H9 (cell line): ENCODE results near the gene C22orf23. TPM values are rescaled to one million over a fixed set of nuclear protein-coding genes. Genes with fewer than 3 reads are reported as not detected.

ENCODE experiments used
- DNase-seq: peaks from one replicate; pipeline ENCODE4 v3.0.0-alpha.2; 2017
- H2AFZ ChIP-seq: one replicate; pipeline ENCODE4 v1.6.1; 2013; ENCODE audit warnings: mild to moderate bottlenecking, low read length, control low read depth, moderate library complexity
- H2AK5ac ChIP-seq: 2 replicates; pipeline ENCODE4 v1.6.1; 2013; ENCODE audit warnings: low read length, control low read depth, mixed read lengths; ENCODE audit not compliant: insufficient read length
- H2BK120ac ChIP-seq: one replicate; pipeline ENCODE4 v1.6.1; 2013; ENCODE audit warnings: low read depth, mild to moderate bottlenecking, low read length, control low read depth, inconsistent platforms; ENCODE audit not compliant: poor library complexity, severe bottlenecking
- H2BK12ac ChIP-seq: 2 replicates; pipeline ENCODE4 v1.6.1; 2013; ENCODE audit warnings: low read length, control low read depth, mixed read lengths, low read depth; ENCODE audit not compliant: insufficient read length
- H2BK15ac ChIP-seq: 2 replicates; pipeline ENCODE4 v1.6.1; 2013; ENCODE audit warnings: low read depth, low read length, control low read depth
- H2BK20ac ChIP-seq: one replicate; pipeline ENCODE4 v1.6.1; 2013; ENCODE audit warnings: low read depth, mild to moderate bottlenecking, low read length, control low read depth, inconsistent platforms; ENCODE audit not compliant: poor library complexity, severe bottlenecking
- H2BK5ac ChIP-seq: 2 replicates; pipeline ENCODE4 v1.6.1; 2013; ENCODE audit warnings: low read length, control low read depth, mixed read lengths; ENCODE audit not compliant: insufficient read length
- H3K14ac ChIP-seq: 2 replicates; pipeline ENCODE4 v1.6.1; 2013; ENCODE audit warnings: low read length, control low read depth; ENCODE audit not compliant: insufficient read depth
- H3K18ac ChIP-seq: 2 replicates; pipeline ENCODE4 v1.6.1; 2013; ENCODE audit warnings: low read depth, mild to moderate bottlenecking, mixed read lengths, low read length, control low read depth; ENCODE audit not compliant: insufficient read length
- H3K23ac ChIP-seq: 2 replicates; pipeline ENCODE4 v1.6.1; 2013; ENCODE audit warnings: low read length, control low read depth, mixed read lengths, low read depth; ENCODE audit not compliant: insufficient read length
- H3K23me2 ChIP-seq: 2 replicates; pipeline ENCODE4 v1.6.1; 2013; ENCODE audit warnings: low read depth, mild to moderate bottlenecking, mixed read lengths, low read length, control low read depth; ENCODE audit not compliant: insufficient read length, poor library complexity, severe bottlenecking
- H3K27ac ChIP-seq: 2 replicates; pipeline ENCODE4 v1.5.1; 2013; ENCODE audit warnings: low read length, control low read depth, mixed read lengths, low read depth; ENCODE audit not compliant: insufficient read length
- H3K27me3 ChIP-seq: 2 replicates; pipeline ENCODE4 v1.6.1; 2013; ENCODE audit warnings: low read length, control low read depth, inconsistent platforms; ENCODE audit not compliant: insufficient read depth
- H3K4ac ChIP-seq: 2 replicates; pipeline ENCODE4 v1.6.1; 2013; ENCODE audit warnings: low read depth, mild to moderate bottlenecking, control low read depth, inconsistent platforms, low read length, moderate library complexity
- H3K4me1 ChIP-seq: 2 replicates; pipeline ENCODE4 v1.6.1; 2013; ENCODE audit warnings: low read length, control low read depth, inconsistent platforms; ENCODE audit not compliant: insufficient read depth
- H3K4me2 ChIP-seq: 2 replicates; pipeline ENCODE4 v1.6.1; 2013; ENCODE audit warnings: low read length, control low read depth, mixed read lengths; ENCODE audit not compliant: insufficient read length, insufficient read depth
- H3K56ac ChIP-seq: 2 replicates; pipeline ENCODE4 v1.6.1; 2013; ENCODE audit warnings: low read depth, mild to moderate bottlenecking, mixed read lengths, low read length, control low read depth; ENCODE audit not compliant: insufficient read length
- H3K79me1 ChIP-seq: 2 replicates; pipeline ENCODE4 v1.6.1; 2013; ENCODE audit warnings: low read depth, mild to moderate bottlenecking, moderate library complexity, low read length, control low read depth, inconsistent platforms; ENCODE audit not compliant: insufficient read depth, poor library complexity, severe bottlenecking
- H3K79me2 ChIP-seq: 2 replicates; pipeline ENCODE4 v1.6.1; 2013; ENCODE audit warnings: low read length, control low read depth, inconsistent platforms; ENCODE audit not compliant: insufficient read depth
- H3K9ac ChIP-seq: 2 replicates; pipeline ENCODE4 v1.6.1; 2013; ENCODE audit warnings: low read length, control low read depth, mixed read lengths; ENCODE audit not compliant: insufficient read length; ENCODE audit errors: extremely low read depth
- H3K9me3 ChIP-seq: one replicate; pipeline ENCODE4 v1.6.1; 2013; ENCODE audit warnings: low read depth, low read length, inconsistent platforms; ENCODE audit not compliant: control insufficient read depth
- H3T11ph ChIP-seq: one replicate; pipeline ENCODE4 v1.6.1; 2013; ENCODE audit warnings: mild to moderate bottlenecking, low read length, control low read depth, inconsistent platforms
- H4K20me1 ChIP-seq: one replicate; pipeline ENCODE4 v1.6.1; 2013; ENCODE audit not compliant: control insufficient read depth, insufficient read length, insufficient read depth
- H4K5ac ChIP-seq: 2 replicates; pipeline ENCODE4 v1.6.1; 2013; ENCODE audit warnings: low read depth, mild to moderate bottlenecking, mixed read lengths, low read length, control low read depth; ENCODE audit not compliant: insufficient read length
- H4K8ac ChIP-seq: replicated peaks from 2 replicates; pipeline ENCODE4 v1.6.1; 2013; ENCODE audit warnings: low read length, control low read depth, mixed read lengths, low read depth; ENCODE audit not compliant: insufficient read length
- H4K91ac ChIP-seq: 2 replicates; pipeline ENCODE4 v1.6.1; 2013; ENCODE audit warnings: low read depth, mild to moderate bottlenecking, moderate library complexity, mixed read lengths, low read length, control low read depth; ENCODE audit not compliant: insufficient read length
- H3K27ac Mint-ChIP-seq, 3 experiments: 2 replicates in 2 of 3; 3 replicates in 1 of 3; pipeline ENCODE4 v1.8.0; 2020 to 2021; ENCODE audit warnings: mixed read lengths in 3 of 3, mild to moderate bottlenecking in 1 of 3, moderate library complexity in 1 of 3
- H3K27me3 Mint-ChIP-seq: 2 replicates; pipeline ENCODE4 v1.8.0; 2021; ENCODE audit warnings: low read depth, mild to moderate bottlenecking, moderate library complexity, mixed read lengths
- H3K36me3 Mint-ChIP-seq, 3 experiments: 2 replicates in 2 of 3; 3 replicates in 1 of 3; pipeline ENCODE4 v1.8.0; 2020 to 2021; ENCODE audit warnings: low read depth in 3 of 3, mixed read lengths in 3 of 3; ENCODE audit not compliant: insufficient read depth in 1 of 3
- H3K4me1 Mint-ChIP-seq, 2 experiments: 2 replicates each; pipeline ENCODE4 v1.8.0; 2020; ENCODE audit warnings: mixed read lengths in 2 of 2
- H3K4me3 Mint-ChIP-seq, 2 experiments: 2 replicates in 1 of 2; 3 replicates in 1 of 2; pipeline ENCODE4 v1.8.0; 2020 to 2021; ENCODE audit warnings: mild to moderate bottlenecking in 2 of 2, mixed read lengths in 2 of 2, moderate library complexity in 1 of 2
- H3K9me3 Mint-ChIP-seq, 2 experiments: 2 replicates in 1 of 2; 3 replicates in 1 of 2; pipeline ENCODE4 v1.8.0; 2020; ENCODE audit warnings: mild to moderate bottlenecking in 2 of 2, mixed read lengths in 2 of 2, moderate library complexity in 1 of 2
- WGBS: extraction: QIAGEN DNeasy Blood & Tissue Kit; methylation state at CpG from one replicate; pipeline ENCODE4 v1.1.7; 2013; ENCODE audit warnings: missing lambda C conversion rate, low lambda C conversion rate, mixed read lengths; ENCODE audit not compliant: insufficient read length; ENCODE audit errors: extremely low coverage; 5-methylcytosine and 5-hydroxymethylcytosine counted together
- total RNA-seq: library from RNA; stranded (reverse); gene quantifications from 2 replicates; pipeline ENCODE4 v1.2.1, GENCODE V29; 2021
- TF ChIP-seq, protein P1 (sequence below): fragments of 200-600 bp; sonication (generic); conservative IDR thresholded peaks from 3 replicates; pipeline ENCODE4 v1.8.0; 2021; ENCODE audit warnings: antibody characterized with exemption, mild to moderate bottlenecking

The C22orf23 gene
- total RNA-seq, 1 experiment from 2014 or later = 0.57 TPM

DNA sequence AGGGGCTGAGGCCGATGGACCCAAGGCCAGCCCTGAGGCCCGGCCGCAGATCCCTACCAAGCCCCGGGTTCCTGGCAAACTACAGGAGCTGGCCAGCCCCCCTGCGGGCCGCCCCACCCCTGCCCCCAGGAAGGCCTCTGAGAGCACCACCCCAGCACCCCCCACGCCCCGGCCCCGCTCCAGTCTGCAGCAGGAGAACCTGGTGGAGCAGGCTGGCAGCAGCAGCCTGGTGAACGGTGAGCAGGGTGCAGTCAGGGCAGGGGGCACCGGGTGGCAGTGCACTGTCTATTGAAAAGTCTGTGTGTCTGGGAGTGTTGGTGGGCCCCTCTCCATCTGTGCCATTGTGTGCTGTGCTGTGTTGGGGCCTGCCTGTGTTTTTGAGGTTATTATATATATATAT lies 31.2 kb downstream of the C22orf23 start:
- H2AFZ ChIP-seq = no peak overlapping the region
- no CpG with 5 or more reads among the region's 11 CpGs for WGBS
- Mint-ChIP-seq H3K27me3 (no peaks in the 10 kb centered on the region; the same call in 1 of the 2 replicates), H3K27ac (no peak overlapping the region), H3K4me3 (no peak overlapping the region), H3K4me1 (0 out of 4 replicates have a peak, but pooled peaks cover 0 to 3% of the 10 kb centered on the region in 2 experiments), H3K9me3 (no peaks in the 10 kb centered on the region), H3K36me3 (peaks cover 1 to 44% (median 29%) of the 10 kb centered on the region in 3 experiments; a peak in 6 of 7 replicates)
- H3K9me3 ChIP-seq = no peaks in the 10 kb centered on the region
- H3K14ac ChIP-seq = no peak overlapping the region
- H3K79me2 ChIP-seq = no peaks in the 10 kb centered on the region
- H2BK120ac ChIP-seq = no peak overlapping the region
- no peak overlapping the region for H3K56ac ChIP-seq
- no peaks in the 10 kb centered on the region for H4K20me1 ChIP-seq
- DNase-seq = no peak
- no peak overlapping the region for H3K9ac ChIP-seq
- H4K8ac ChIP-seq = no peak overlapping the region
- H2BK5ac ChIP-seq = no peak overlapping the region
- TF ChIP-seq, protein P1, sequence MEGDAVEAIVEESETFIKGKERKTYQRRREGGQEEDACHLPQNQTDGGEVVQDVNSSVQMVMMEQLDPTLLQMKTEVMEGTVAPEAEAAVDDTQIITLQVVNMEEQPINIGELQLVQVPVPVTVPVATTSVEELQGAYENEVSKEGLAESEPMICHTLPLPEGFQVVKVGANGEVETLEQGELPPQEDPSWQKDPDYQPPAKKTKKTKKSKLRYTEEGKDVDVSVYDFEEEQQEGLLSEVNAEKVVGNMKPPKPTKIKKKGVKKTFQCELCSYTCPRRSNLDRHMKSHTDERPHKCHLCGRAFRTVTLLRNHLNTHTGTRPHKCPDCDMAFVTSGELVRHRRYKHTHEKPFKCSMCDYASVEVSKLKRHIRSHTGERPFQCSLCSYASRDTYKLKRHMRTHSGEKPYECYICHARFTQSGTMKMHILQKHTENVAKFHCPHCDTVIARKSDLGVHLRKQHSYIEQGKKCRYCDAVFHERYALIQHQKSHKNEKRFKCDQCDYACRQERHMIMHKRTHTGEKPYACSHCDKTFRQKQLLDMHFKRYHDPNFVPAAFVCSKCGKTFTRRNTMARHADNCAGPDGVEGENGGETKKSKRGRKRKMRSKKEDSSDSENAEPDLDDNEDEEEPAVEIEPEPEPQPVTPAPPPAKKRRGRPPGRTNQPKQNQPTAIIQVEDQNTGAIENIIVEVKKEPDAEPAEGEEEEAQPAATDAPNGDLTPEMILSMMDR = no peak
- H3K23me2 ChIP-seq = peaks cover 2% of the 10 kb centered on the region
- no peaks in the 10 kb centered on the region for H3K27me3 ChIP-seq
- H4K91ac ChIP-seq = no peak overlapping the region
- H3K4me1 ChIP-seq = no peaks in the 10 kb centered on the region
- H3K4me2 ChIP-seq = no peak overlapping the region
- H2BK15ac ChIP-seq = no peak overlapping the region
- no peak overlapping the region for H2BK12ac ChIP-seq
- no peak overlapping the region for H2BK20ac ChIP-seq
- no peak overlapping the region for H2AK5ac ChIP-seq
- H3K27ac ChIP-seq = no peak overlapping the region
- H4K5ac ChIP-seq = no peak overlapping the region
- no peak overlapping the region for H3K23ac ChIP-seq
- H3K79me1 ChIP-seq = no peaks in the 10 kb centered on the region
- no peak overlapping the region for H3K18ac ChIP-seq
- H3T11ph ChIP-seq = no peak overlapping the region
- no peak overlapping the region for H3K4ac ChIP-seq
